Stimulated activated CD8-positive, alpha-beta memory T cell treated with anti-CD3 and anti-CD28 coated beads, Interleukin-12 subunit alpha, Interleukin-12 subunit beta, amount 100 ng/mL, for 1 hour (primary cell): Measurements from ENCODE around the gene MPZL2.

ENCODE experiments used
- DNase-seq: peaks from one replicate; pipeline ENCODE4 v3.0.0-alpha.2; 2020; ENCODE audit warnings: low read depth

The MPZL2 gene

DNA sequence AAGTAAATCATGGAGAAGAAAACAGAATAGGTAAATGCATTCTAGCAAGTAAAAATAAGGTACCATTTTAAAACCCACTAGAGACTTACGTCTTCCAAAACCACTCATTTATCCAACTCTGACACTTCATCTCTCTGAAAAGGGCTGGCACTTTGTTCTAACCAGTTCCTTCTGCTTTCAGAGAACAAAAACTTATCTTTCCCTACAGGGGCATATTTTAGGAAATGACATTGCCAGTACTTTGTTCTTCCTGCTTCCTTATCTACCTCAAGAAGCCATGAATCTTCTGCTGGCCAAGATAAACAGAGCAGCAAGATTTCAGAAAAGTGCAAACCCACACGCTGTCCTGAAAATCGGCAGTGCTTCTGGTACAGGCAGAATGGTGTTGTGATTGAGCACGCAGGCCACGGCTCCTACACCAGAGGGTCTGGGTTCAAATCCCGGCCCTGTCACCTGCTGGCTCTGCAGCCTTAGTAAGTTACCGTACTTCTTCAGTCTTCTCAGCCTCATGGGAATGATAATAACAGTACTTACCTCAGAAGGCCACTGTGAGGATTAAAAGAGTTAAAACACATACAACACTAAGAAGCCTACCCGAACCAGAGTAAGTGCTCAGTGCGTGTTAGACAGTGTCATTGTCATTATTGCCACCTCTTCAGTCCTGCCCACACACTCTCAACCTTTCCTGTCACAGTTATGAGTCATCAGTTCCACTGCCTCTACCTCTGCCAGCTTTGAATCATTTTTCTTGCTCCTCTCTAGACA, 22.9 kb downstream of the MPZL2 start:
- DNase-seq: peak; percentile 52

DNA sequence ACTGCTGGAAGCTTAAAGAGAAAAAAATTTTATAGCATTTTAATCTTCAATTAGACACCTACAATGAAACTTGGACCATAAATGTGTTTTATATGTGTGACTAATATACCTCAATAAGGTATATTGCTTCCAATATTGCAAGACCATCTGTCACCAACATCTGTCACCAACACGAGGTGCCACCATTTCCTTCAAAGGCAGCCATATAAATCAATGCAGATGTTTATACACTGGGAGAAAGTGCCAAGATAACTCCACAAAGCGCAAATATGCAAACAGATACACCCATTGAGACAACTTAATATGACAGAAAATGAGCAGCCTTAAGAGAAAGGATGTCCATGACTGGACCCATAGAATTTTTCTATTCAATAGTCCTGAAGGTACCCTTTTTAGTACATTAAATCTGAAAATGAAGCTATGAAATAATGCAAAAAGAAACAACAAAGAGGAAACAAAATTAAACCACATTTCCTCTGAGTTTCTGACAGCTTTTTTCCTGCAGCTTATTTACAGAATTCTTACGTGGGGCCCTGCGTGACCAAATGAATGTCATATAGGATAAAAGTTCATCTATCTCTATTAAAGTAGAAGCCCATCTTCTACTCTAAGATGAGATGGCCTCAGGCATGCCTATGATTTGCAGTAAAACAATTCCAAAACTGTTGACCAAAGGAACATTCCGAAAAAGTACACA, 24.4 kb downstream of the MPZL2 start:
- DNase-seq: no peak

- DNase-seq: no peak
Observed at GRCh38 chr11:118238929-118239328, 25.2 kb downstream of the MPZL2 start.

DNA sequence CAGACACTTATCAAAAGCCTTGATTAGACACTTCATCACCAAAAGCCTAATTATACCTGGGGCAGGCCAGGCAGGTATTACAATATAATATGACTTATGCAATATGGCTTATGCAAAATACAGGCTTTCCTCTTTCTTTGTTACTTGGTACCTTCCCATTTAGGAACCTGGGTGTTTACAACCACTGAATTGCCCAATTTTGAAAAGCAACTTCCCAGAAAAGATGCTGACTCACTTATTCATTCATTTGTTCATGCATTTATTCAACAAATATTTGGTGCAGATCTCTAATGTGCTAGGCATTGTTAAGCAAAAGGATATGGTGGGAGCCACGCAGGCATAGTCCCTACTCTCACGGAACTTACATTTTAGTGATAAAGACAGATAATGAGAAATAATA, 25.7 kb downstream of the MPZL2 start:
- DNase-seq: no peak

- DNase-seq: no peak
Observed at GRCh38 chr11:118236170-118236569, 27.9 kb downstream of the MPZL2 start.

DNA sequence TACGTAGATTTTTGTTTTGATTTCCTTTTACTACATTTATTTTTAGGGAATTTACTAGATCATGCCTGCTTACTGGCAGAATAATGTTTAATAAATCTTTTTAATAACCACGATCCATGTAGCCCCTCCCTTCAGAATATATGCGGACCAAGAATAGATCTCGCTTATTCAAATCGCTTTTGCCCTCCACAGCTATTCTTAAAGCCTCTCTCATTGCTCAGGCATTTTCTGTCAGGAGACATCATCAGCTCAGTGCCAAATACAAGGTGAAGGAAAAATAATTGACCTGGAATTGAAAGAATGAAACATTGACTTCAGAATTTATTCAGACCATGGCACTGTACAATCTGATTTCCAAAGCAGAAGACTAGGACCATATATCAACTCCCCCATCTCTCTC, 29.3 kb downstream of the MPZL2 start:
- no peak for DNase-seq

GRCh38 chr11:118233850-118234249, 30.2 kb downstream of the MPZL2 start:
- DNase-seq: no peak

DNA sequence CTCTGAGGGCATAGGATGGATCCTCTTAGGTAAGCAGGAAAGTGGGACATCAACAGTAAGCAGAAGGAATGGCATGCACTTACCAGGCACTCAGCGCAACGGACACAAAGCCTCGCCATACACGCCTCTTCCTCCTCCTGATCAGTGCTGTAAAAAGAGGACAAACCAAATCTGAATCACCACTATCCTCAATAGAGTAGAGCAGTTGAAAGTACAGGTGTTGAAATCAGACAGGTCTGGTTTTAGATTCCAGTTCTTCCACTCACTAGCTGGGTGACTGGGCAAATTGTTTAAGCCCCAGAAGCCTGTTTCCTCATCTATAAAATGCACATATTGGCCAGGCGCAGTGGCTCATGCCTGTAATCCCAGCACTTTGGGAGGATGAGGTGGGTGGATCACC, 30.7 kb downstream of the MPZL2 start:
- DNase-seq: no peak

GRCh38 chr11:118232659-118233058, 31.4 kb downstream of the MPZL2 start:
- DNase-seq: no peak

DNA sequence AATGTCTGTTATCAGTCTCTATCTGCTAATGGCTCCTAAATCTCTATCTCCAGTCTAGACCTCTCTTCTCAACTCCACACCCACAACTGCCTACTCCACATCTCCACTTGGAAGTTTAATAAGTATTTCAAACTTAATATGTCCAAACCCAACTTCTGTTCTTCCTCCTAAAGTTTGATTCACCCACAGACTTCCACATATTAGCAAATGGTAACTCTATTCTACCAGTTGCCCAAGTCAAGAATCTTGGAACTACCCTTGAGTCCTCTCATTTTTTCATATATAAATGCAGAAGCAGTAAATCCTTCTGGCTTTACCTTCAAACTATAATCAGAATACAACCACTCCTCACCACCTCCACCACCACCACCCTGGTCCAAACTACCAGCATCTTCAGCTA, 32.6 kb downstream of the MPZL2 start:
- DNase-seq: no peak

- no peak for DNase-seq
Observed at GRCh38 chr11:118230088-118230487, 34.0 kb downstream of the MPZL2 start.

DNA sequence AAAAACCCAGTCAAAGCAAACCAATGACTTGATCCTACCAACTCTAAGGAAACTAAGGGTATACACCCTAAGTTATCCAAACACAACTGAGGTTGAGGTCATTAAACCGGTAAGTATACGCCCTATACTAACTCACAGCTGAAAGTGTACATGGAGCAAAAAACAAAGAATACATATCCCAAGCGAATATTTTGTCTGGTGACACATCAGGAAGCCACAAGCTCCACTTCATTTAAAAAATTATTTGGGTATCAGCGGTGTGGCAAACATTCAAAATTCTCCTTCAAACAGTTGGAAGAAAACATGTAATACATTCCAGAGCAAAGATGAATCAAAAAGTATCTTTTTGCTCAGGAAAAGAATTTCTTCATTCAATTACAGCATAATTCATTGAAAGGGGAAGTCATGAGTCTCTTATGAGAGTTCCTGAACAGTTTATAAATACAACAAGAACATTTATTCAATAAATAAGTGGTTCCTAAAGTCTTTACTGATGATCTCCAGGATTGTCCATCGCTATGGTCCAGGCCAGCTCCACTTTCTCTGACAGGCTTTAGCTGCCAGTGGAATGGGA, 34.7 kb downstream of the MPZL2 start:
- no peak for DNase-seq

- DNase-seq: no peak
Observed at GRCh38 chr11:118227865-118228785, 36.0 kb downstream of the MPZL2 start.

- no peak for DNase-seq
Observed at GRCh38 chr11:118226781-118227180, 37.3 kb downstream of the MPZL2 start.

GRCh38 chr11:118226296-118226695, 37.8 kb downstream of the MPZL2 start:
- DNase-seq: no peak

- peak; percentile 40 for DNase-seq
Observed at GRCh38 chr11:118224511-118225188, 39.4 kb downstream of the MPZL2 start, which contains the start of gene JAML. JAML (minus strand) TSS chr11:118225011; CDS start chr11:118214866, 10,145 bp downstream.

DNA sequence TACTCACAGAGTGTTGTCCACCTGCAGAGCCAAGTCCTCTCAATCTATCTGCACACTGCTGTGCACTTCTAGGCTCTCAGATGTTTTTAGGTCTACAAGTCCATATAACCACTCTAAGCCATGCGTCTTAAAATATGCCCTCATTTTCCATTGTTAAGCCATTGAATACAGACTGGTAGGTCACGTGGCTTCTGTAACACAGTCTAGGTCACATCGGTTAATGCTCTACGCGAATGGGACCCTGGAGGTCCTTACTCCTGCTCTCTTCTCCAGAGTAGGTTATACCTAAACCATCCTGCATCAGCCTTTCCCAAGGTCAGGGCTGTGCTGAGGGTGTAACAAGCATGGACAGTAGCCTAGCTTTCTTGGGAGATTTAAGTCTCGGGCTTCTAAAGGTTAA, 40.1 kb downstream of the MPZL2 start:
- DNase-seq: no peak

DNA sequence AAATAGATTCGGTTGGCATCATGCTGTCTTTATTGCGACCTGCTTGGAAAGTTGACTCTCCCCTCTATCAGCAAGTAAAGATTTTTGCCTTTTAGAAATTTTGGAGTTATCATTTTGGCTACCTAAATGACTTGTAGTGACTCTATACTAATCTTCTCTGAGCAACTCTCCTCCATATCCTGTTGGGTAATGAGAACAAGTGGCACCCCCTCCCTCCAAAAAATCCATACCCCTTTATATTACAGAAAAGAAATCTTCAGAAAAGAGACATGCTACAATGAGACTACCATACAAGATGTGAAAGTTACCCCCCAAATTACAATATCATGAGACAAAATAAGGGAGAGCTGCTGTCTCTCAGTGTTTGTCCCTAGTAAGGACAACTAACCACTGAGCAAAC, 40.5 kb downstream of the MPZL2 start:
- no peak for DNase-seq

DNA sequence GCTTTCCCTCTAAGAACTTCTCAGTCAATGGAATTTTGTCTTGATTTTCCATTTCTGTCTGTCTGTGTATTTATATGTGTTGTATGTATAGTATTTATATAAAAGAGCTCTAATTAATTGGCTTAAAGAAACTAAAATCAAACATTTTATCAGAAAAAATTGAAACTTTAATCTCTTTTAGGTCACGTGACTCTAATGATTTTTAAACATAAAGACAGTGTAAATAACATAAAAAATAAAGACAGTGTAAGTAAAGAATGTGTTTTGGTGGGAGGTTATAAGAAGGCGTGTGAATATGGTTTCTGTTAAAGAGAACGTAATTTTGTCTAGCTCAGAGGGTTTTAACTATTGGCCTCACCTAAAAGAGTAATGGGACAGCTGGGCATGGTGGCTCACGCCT, 41.7 kb downstream of the MPZL2 start:
- no peak for DNase-seq

GRCh38 chr11:118221419-118221818, 42.7 kb downstream of the MPZL2 start:
- no peak for DNase-seq

GRCh38 chr11:118219732-118220131, 44.4 kb downstream of the MPZL2 start:
- no peak for DNase-seq

DNA sequence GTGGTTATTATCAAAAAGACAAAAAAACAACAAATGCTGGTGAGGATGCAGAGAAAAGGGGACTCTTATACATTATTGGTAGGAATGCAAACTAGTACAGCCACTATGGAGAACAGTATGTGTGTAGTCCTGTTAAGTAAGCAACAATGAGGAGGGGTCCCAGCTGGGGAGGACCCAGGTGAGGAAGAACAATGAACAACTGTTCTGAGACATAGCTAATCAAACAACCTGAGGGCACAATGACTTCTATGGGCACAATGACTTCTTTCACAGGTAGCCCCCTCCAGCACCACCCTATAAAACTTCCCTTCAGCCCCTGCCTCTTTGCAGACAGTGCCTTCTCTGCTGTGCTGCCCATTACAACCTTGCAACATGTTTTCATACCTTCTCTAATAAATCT, 44.9 kb downstream of the MPZL2 start:
- no peak for DNase-seq
